RWPE1 (cell line): Measurements from ENCODE around the gene SLC28A1.

ENCODE experiments used
- CTCF ChIA-PET: fragments of 350-600 bp; sonication (Branson Sonifier 250); formaldehyde crosslinking; extraction: SDS; loops from one replicate; lab custom pipeline; 2021; lab: Yijun Ruan, JAX
- POLR2A ChIA-PET: fragments of 400-600 bp; formaldehyde crosslinking; extraction: SDS; loops from one replicate; lab custom pipeline; 2020; ENCODE audit warnings: antibody characterized with exemption; ENCODE audit not compliant: low non-redundant PET; lab: Yijun Ruan, JAX
- DNase-seq: peaks from one replicate; pipeline ENCODE4 v3.0.0; 2012; ENCODE audit warnings: low spot score
- H3K27ac ChIP-seq: fragments of 450-650 bp; 2 replicates; pipeline ENCODE4 v1.5.1; 2017
- TF ChIP-seq, protein P1 (sequence below): fragments of 450-650 bp; conservative IDR thresholded peaks from 2 replicates; pipeline ENCODE4 v1.5.1; 2017; ENCODE audit warnings: low read depth, mild to moderate bottlenecking

Gene SLC28A1

DNA sequence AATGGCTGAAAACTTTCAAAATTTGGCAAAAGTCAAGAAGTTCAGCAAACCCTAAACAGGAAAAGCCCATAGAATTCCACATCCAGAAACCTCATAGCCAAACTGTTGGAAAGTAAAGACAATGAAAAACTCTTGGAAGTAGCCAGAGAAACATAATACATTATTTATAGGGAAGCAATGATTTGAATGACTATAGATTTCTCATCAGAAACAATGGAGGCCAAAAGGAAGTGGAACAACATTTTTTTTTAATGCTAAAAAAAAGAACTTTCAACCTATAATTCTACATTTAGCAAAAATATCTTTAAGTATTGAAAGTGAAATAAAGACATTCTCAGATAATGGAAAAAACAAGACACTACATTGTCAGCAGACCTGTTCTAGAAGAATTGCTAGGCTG lies 37.1 kb upstream of the SLC28A1 start:
- CTCF ChIA-PET = interaction anchor here (1.3 kb wide), 1 partner anchor 81 kb away, joined by 3 read pairs; no protein-coding TSS in a partner anchor
- POLR2A ChIA-PET = no interaction called here

DNA sequence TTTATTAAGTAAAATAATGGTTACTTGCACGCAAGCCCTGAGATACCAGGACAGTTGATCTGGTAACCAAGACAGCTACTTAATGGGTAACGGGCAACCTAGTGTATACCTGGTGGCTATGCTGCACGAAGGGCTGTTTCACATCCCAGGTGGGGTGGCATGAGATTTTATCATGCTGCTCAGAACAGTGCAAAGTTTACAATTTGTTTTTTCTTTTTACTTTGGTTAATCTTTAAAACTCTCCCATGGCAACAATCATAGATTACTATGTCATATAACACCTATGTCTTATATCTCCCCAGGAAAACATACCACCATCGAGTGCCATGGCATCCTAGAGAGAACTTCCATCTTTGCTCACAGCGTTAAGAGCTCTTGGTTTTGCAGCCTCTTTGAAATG lies 32.2 kb upstream of the SLC28A1 start:
- DNase-seq = no peak
- TF ChIP-seq, protein P1, sequence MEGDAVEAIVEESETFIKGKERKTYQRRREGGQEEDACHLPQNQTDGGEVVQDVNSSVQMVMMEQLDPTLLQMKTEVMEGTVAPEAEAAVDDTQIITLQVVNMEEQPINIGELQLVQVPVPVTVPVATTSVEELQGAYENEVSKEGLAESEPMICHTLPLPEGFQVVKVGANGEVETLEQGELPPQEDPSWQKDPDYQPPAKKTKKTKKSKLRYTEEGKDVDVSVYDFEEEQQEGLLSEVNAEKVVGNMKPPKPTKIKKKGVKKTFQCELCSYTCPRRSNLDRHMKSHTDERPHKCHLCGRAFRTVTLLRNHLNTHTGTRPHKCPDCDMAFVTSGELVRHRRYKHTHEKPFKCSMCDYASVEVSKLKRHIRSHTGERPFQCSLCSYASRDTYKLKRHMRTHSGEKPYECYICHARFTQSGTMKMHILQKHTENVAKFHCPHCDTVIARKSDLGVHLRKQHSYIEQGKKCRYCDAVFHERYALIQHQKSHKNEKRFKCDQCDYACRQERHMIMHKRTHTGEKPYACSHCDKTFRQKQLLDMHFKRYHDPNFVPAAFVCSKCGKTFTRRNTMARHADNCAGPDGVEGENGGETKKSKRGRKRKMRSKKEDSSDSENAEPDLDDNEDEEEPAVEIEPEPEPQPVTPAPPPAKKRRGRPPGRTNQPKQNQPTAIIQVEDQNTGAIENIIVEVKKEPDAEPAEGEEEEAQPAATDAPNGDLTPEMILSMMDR = no peak
- CTCF ChIA-PET = no interaction called here
- H3K27ac ChIP-seq = no peak overlapping the region
- POLR2A ChIA-PET = no interaction called here

More for the DNA sequence above, 37.1 kb upstream of the SLC28A1 start:
- no peak overlapping the region for H3K27ac ChIP-seq
- DNase-seq = no peak
- TF ChIP-seq, protein P1 = no peak

DNA sequence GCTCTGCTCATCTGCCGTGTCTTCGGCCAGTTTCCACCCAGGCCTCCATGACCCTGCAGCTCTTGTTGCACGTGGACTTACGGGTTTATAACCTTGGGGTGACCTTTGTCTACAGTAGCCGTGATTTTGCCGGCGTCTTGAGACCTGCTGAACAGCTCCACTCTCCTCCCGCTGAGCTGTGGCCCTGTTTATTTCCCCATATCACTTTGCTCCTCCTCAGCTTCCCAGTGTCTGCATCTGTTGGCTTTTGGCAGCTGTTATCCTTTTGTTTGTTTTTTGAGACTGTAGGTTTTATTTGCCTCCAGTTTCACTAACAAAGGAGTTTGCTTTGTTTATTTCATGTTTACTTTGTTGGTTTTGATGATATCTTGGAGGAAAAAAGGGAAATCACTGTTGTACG lies 29.3 kb upstream of the SLC28A1 start:
- TF ChIP-seq, protein P1 = no peak
- no peak for DNase-seq
- ChIA-PET CTCF (no interaction called here), POLR2A (no interaction called here)
- no peak overlapping the region for H3K27ac ChIP-seq

DNA sequence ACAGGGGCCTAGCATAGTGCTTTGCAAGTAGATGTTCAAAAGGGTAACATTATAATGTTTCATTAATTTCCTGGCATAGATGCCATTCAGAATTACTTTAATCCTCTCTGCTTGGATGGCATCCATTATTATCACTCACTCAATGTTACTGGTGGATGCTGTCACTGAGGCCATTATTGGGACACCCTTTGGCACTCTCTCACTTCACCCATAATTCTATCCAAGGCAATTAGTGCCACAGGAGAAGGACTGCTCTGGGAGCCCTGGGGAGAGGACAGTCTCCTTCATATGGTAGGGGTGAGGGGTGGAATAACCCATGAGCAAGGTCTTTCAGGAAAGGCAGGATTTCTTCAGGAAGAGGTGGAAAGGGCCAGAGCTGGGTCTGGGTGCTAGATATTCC lies 28.7 kb upstream of the SLC28A1 start:
- CTCF ChIA-PET = no interaction called here

DNA sequence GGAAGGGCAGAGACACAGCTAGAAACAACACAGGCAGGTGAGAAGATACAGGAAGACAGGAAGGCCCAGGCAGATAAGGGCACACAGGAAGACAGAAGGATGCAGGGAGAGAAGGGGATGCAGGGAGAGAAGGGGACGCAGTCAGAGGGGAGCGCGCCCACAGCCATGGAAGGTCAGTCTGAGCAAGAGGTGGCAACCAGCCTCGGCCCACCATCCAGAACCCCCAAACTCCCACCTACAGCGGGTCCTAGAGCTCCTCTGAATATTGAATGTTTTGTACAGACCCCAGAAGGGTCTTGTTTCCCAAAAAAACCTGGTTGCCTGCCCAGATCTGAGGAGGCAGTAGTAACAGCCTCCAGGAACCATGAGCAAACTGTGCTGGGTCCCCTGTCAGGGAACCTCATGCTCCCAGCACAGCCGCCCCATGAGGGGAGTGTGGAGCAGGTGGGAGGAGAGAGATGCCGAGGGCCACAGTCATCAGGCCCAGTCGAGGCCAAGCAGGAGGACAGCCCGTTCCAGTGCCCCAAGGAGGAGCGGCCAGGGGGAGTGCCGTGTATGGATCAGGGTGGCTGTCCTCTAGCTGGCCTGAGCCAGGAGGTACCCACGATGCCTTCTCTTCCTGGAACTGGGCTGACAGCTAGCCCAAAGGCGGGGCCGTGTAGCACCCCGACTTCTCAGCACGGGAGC lies 27.6 kb upstream of the SLC28A1 start:
- TF ChIP-seq, protein P1 = no peak
- no peak overlapping the region for H3K27ac ChIP-seq
- CTCF ChIA-PET = no interaction called here
- DNase-seq = no peak
- POLR2A ChIA-PET = no interaction called here

More for the DNA sequence above, 28.7 kb upstream of the SLC28A1 start:
- no peak for DNase-seq
- POLR2A ChIA-PET = no interaction called here
- TF ChIP-seq, protein P1 = no peak
- no peak overlapping the region for H3K27ac ChIP-seq

DNA sequence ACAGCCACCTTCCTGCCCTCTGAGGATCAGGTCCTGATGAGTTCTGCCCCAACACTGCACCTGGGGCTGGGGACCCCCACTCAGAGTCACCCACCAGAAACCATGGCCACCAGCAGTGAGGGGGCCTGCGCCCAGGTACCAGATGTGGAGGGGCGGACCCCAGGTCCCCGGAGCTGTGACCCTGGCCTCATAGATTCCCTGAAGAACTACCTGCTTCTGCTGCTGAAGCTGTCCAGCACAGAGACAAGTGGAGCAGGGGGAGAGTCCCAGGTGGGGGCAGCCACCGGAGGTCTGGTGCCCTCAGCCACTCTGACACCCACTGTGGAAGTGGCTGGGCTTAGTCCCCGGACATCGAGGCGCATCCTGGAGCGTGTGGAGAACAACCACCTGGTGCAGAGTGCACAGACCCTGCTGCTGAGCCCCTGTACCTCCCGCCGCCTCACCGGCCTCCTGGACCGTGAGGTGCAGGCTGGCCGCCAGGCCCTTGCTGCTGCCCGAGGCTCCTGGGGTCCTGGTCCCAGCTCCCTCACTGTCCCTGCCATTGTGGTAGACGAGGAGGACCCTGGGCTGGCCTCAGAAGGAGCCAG lies 27.0 kb upstream of the SLC28A1 start:
- TF ChIP-seq, protein P1 = no peak
- H3K27ac ChIP-seq = no peak overlapping the region
- no peak for DNase-seq
- CTCF ChIA-PET = no interaction called here
- POLR2A ChIA-PET = no interaction called here
